SU-DHL-6 (cell line): ENCODE data around the gene MLYCD.

Source experiments
- H2AFZ ChIP-seq: fragments of 200-600 bp; sonication (generic); 2 replicates; pipeline ENCODE4 v1.6.1; 2014; ENCODE audit warnings: low read depth, mild to moderate bottlenecking, moderate library complexity, mixed read lengths, antibody characterized with exemption, low read length; ENCODE audit not compliant: severe bottlenecking
- H3F3A ChIP-seq: fragments of 200-600 bp; shearing (Covaris generic); 2 replicates; pipeline ENCODE4 v1.6.0; 2016; ENCODE audit warnings: antibody characterized with exemption, mild to moderate bottlenecking; ENCODE audit not compliant: insufficient read depth
- H3K27ac ChIP-seq: fragments of 200-600 bp; sonication (generic); 2 replicates; pipeline ENCODE4 v1.5.1; 2016; ENCODE audit warnings: low read depth, mild to moderate bottlenecking, low read length, moderate library complexity, mixed read lengths
- H3K27me3 ChIP-seq: fragments of 200-600 bp; sonication (generic), shearing (Covaris generic); 2 replicates; pipeline ENCODE4 v1.6.0; 2014; ENCODE audit warnings: mild to moderate bottlenecking, low read length
- H3K36me3 ChIP-seq: fragments of 200-600 bp; sonication (generic); 2 replicates; pipeline ENCODE4 v1.6.1; 2014; ENCODE audit warnings: mild to moderate bottlenecking, low read length, mixed read lengths
- H3K4me2 ChIP-seq: fragments of 300-600, 200-600 bp; shearing (Covaris generic), sonication (generic); 2 replicates; pipeline ENCODE4 v1.6.0; 2014; ENCODE audit warnings: low read length, low read depth, mild to moderate bottlenecking; ENCODE audit not compliant: poor library complexity, severe bottlenecking
- H3K4me3 ChIP-seq: fragments of 200-600 bp; sonication (generic); 2 replicates; pipeline ENCODE4 v1.5.1; 2014; ENCODE audit warnings: antibody characterized with exemption, low read length, mild to moderate bottlenecking, mixed read lengths; ENCODE audit not compliant: insufficient read depth, poor library complexity, severe bottlenecking
- H3K79me2 ChIP-seq: fragments of 200-600 bp; sonication (generic); 2 replicates; pipeline ENCODE4 v1.6.1; 2014; ENCODE audit warnings: mild to moderate bottlenecking, low read length, moderate library complexity; ENCODE audit not compliant: insufficient read depth
- H3K9ac ChIP-seq: fragments of 200-600 bp; sonication (generic); 2 replicates; pipeline ENCODE4 v1.7.0; 2014; ENCODE audit warnings: mild to moderate bottlenecking, low read length
- H3K9me2 ChIP-seq: fragments of 200-600 bp; sonication (generic); replicated peaks from 2 replicates; pipeline ENCODE4 v1.6.1; 2014; ENCODE audit warnings: low read length; ENCODE audit not compliant: insufficient read depth
- H3K9me3 ChIP-seq: fragments of 200-600 bp; sonication (generic); 2 replicates; pipeline ENCODE4 v1.6.1; 2014; ENCODE audit warnings: low read length, mixed read lengths; ENCODE audit not compliant: insufficient read depth
- H4K20me1 ChIP-seq: fragments of 200-600 bp; sonication (generic); 2 replicates; pipeline ENCODE4 v1.6.1; 2014; ENCODE audit warnings: low read depth, mild to moderate bottlenecking, antibody characterized with exemption, low read length, moderate library complexity, mixed read lengths
- CTCF ChIP-seq: fragments of 200-600 bp; sonication (generic); IDR thresholded peaks from one replicate; pipeline ENCODE4 v1.5.1; 2017; ENCODE audit warnings: antibody characterized with exemption, mild to moderate bottlenecking, low read length, moderate library complexity; ENCODE audit not compliant: insufficient read depth, poor library complexity, severe bottlenecking
- EZH2phosphoT487 ChIP-seq: fragments of 200-600 bp; sonication (generic), shearing (Covaris generic); conservative IDR thresholded peaks from 2 replicates; pipeline ENCODE4 v1.6.1; 2018; ENCODE audit warnings: mild to moderate bottlenecking, antibody characterized with exemption, low read length, moderate library complexity, mixed read lengths

The MLYCD gene

GRCh38 chr16:83862661-83863060 lies 36.3 kb upstream of the MLYCD start:
- Histone ChIP-seq H3K4me3 (no peak overlapping the region), H3K27me3 (no peaks in the 10 kb centered on the region), H3K79me2 (no peaks in the 10 kb centered on the region), H3K9ac (no peak overlapping the region), H3F3A (no peaks in the 10 kb centered on the region), H2AFZ (no peak overlapping the region), H3K9me3 (no peaks in the 10 kb centered on the region), H3K27ac (no peak overlapping the region), H3K36me3 (no peaks in the 10 kb centered on the region), H3K4me2 (no peak overlapping the region), H4K20me1 (no peaks in the 10 kb centered on the region), H3K9me2 (no peaks in the 10 kb centered on the region)
- TF ChIP-seq EZH2phosphoT487 (no peak), CTCF (no peak)

- Histone ChIP-seq H3K4me2 (no peak overlapping the region), H2AFZ (no peak overlapping the region), H3K9ac (no peak overlapping the region), H4K20me1 (no peaks in the 10 kb centered on the region), H3K27me3 (no peaks in the 10 kb centered on the region), H3K79me2 (no peaks in the 10 kb centered on the region), H3F3A (no peaks in the 10 kb centered on the region), H3K9me2 (no peaks in the 10 kb centered on the region), H3K36me3 (no peaks in the 10 kb centered on the region), H3K4me3 (no peak overlapping the region), H3K27ac (no peak overlapping the region), H3K9me3 (no peaks in the 10 kb centered on the region)
- no peak for TF ChIP-seq EZH2phosphoT487
- no peak for TF ChIP-seq CTCF
Measured at GRCh38 chr16:83863682-83864081, 35.2 kb upstream of the MLYCD start.

- TF ChIP-seq EZH2phosphoT487 (no peak), CTCF (no peak)
- no peaks in the 10 kb centered on the region for H3K9me3 ChIP-seq
- H3K27ac ChIP-seq: no peak overlapping the region
- H3K4me2 ChIP-seq: no peak overlapping the region
- H3K9ac ChIP-seq: no peak overlapping the region
- H3K9me2 ChIP-seq: no peaks in the 10 kb centered on the region
- H3K36me3 ChIP-seq: no peaks in the 10 kb centered on the region
- no peak overlapping the region for H3K4me3 ChIP-seq
- H3K27me3 ChIP-seq: no peaks in the 10 kb centered on the region
- H3F3A ChIP-seq: no peaks in the 10 kb centered on the region
- no peaks in the 10 kb centered on the region for H3K79me2 ChIP-seq
- no peaks in the 10 kb centered on the region for H4K20me1 ChIP-seq
- no peak overlapping the region for H2AFZ ChIP-seq
Measured at GRCh38 chr16:83870830-83871229, 28.1 kb upstream of the MLYCD start.
